OCI-LY7 (cell line): Measurements from ENCODE around the gene GOLGA8J. TPM values are rescaled to one million over a fixed set of nuclear protein-coding genes. Genes with fewer than 3 reads are reported as not detected.

Experiments used
- BruUV-seq: library from RNA; stranded (reverse); fragments of 400-500 nt; replicated peaks from 2 replicates; lab custom pipeline; 2021; lab: Mats Ljungman, UMichigan
- CTCF ChIA-PET: fragments of 300-600 bp; sonication (Branson Sonifier 250); formaldehyde crosslinking; loops from one replicate; lab custom pipeline; 2022; ENCODE audit warnings: antibody characterized with exemption; ENCODE audit not compliant: unreplicated experiment; lab: Charles Lee
- POLR2A ChIA-PET: fragments of 300-600 bp; sonication (Branson Sonifier 250); formaldehyde crosslinking; loops from one replicate; lab custom pipeline; 2022; ENCODE audit warnings: antibody characterized with exemption; lab: Charles Lee
- DNase-seq: peaks from one replicate; pipeline ENCODE4 v3.0.0-alpha.2; 2015; ENCODE audit warnings: low spot score
- H2AFZ ChIP-seq: fragments of 200-600 bp; sonication (generic), shearing (Covaris generic); 2 replicates; pipeline ENCODE4 v1.6.1; 2014; ENCODE audit warnings: mild to moderate bottlenecking, antibody characterized with exemption, low read length, moderate library complexity
- H3K27ac ChIP-seq: fragments of 200-600 bp; sonication (generic); 2 replicates; pipeline ENCODE4 v1.5.1; 2014; ENCODE audit warnings: mixed run types, low read depth, mild to moderate bottlenecking, moderate library complexity, low read length, inconsistent platforms; ENCODE audit not compliant: poor library complexity, severe bottlenecking
- H3K36me3 ChIP-seq: fragments of 200-600 bp; sonication (generic); 2 replicates; pipeline ENCODE4 v1.6.1; 2014; ENCODE audit warnings: mild to moderate bottlenecking, antibody characterized with exemption, low read length, moderate library complexity, mixed read lengths; ENCODE audit not compliant: insufficient read depth
- H3K4me1 ChIP-seq: fragments of 200-600 bp; sonication (generic); 2 replicates; pipeline ENCODE4 v1.5.1; 2014; ENCODE audit warnings: mild to moderate bottlenecking, low read length; ENCODE audit not compliant: insufficient read depth, poor library complexity, severe bottlenecking
- H3K4me2 ChIP-seq: fragments of 200-600 bp; sonication (generic); 2 replicates; pipeline ENCODE4 v1.6.1; 2014; ENCODE audit warnings: mild to moderate bottlenecking, low read length
- H3K4me3 ChIP-seq: fragments of 200-600 bp; sonication (generic); 2 replicates; pipeline ENCODE4 v1.5.1; 2014; ENCODE audit warnings: mild to moderate bottlenecking, low read depth, low read length; ENCODE audit not compliant: poor library complexity, severe bottlenecking
- H3K79me2 ChIP-seq: fragments of 200-600 bp; sonication (generic); 2 replicates; pipeline ENCODE4 v1.6.1; 2016; ENCODE audit warnings: low read depth, mild to moderate bottlenecking, low read length, moderate library complexity, mixed read lengths; ENCODE audit not compliant: insufficient read depth
- H3K9me2 ChIP-seq: fragments of 200-600 bp; sonication (generic); 2 replicates; pipeline ENCODE4 v1.6.1; 2016; ENCODE audit warnings: mild to moderate bottlenecking, low read length, mixed read lengths; ENCODE audit not compliant: insufficient read depth
- H3K9me3 ChIP-seq: fragments of 200-600 bp; sonication (generic); 2 replicates; pipeline ENCODE4 v1.6.1; 2014; ENCODE audit warnings: mild to moderate bottlenecking, mixed run types, low read length, mixed read lengths
- H4K20me1 ChIP-seq: fragments of 200-600 bp; sonication (generic); 2 replicates; pipeline ENCODE4 v1.6.1; 2014; ENCODE audit warnings: mild to moderate bottlenecking, antibody characterized with exemption, low read length, moderate library complexity, mixed read lengths; ENCODE audit not compliant: insufficient read depth
- EZH2phosphoT487 ChIP-seq: fragments of 200-600 bp; sonication (generic); IDR thresholded peaks from 2 replicates; pipeline ENCODE4 v1.6.1; 2018; ENCODE audit warnings: low read depth, borderline replicate concordance, mild to moderate bottlenecking, mixed run types, antibody characterized with exemption, low read length, moderate library complexity, mixed read lengths
- intact Hi-C: fragments of 100-400 bp; cut with micrococcal nuclease; formaldehyde crosslinking; loops from one replicate; pipeline ENCODE4 v1.10.0; 2022; ENCODE audit not compliant: unreplicated experiment
- total RNA-seq, 2 experiments: library from RNA; depleted of rRNA in 1 of 2; stranded (reverse); fragments of >200 nt in 1 of 2; shearing (Covaris generic) in 1 of 2; gene quantifications; 2 replicates each; pipeline ENCODE4 v1.2.3, GENCODE V29; 2014 to 2022
- TF ChIP-seq, protein P1 (sequence below): fragments of 200-600 bp; sonication (generic); conservative IDR thresholded peaks from 2 replicates; pipeline ENCODE4 v1.5.1; 2014; ENCODE audit warnings: mild to moderate bottlenecking, antibody characterized with exemption, low read length, moderate library complexity, mixed read lengths

The GOLGA8J gene
- total RNA-seq, 2 experiments from 2014 or later = not detected

DNA sequence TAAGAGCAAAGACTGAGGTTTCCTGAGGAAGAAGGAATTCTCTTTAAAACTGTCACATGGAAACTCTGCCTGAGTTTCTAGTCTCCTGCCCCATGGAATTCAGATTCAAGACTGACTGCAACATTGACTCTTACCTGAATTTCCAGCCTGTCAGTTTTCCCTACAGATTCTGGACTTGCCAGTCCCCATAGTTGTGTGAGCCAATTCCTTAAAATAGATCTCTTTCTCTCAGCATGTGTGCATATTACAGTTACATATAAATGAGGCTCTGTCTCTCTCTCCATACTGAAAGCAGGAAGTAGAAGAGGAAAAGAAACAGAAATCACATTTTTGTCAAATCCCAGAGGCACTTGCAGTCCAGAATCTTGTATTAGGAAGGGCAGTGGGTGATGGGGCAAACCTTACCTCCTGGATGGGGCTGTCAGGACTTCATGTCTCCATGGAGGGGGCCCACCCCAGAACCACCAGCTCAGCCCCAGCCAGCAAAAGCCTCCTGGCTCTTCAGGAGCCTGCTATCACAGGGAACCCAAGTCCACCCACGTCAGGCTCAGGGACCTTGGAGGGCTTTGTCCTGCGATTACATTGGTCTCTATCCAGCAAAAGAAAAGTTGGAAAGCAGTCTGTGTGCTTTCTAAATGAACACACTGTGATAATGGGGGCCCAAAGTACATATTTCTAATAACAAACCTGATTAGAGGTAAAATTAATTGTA is 18.8 kb upstream of the GOLGA8J start:
- intact Hi-C loops = no loop called here
- Histone ChIP-seq H2AFZ (no peak overlapping the region), H3K27ac (no peak overlapping the region), H3K4me2 (no peak overlapping the region), H3K9me2 (no peaks in the 10 kb centered on the region), H3K9me3 (no peaks in the 10 kb centered on the region), H3K36me3 (no peaks in the 10 kb centered on the region), H3K79me2 (no peaks in the 10 kb centered on the region), H3K4me1 (no peaks in the 10 kb centered on the region), H3K4me3 (no peak overlapping the region), H4K20me1 (no peaks in the 10 kb centered on the region)
- CTCF ChIA-PET = no interaction called here
- POLR2A ChIA-PET = no interaction called here
- DNase-seq = no peak
- TF ChIP-seq EZH2phosphoT487 = no peak
- TF ChIP-seq, protein P1, sequence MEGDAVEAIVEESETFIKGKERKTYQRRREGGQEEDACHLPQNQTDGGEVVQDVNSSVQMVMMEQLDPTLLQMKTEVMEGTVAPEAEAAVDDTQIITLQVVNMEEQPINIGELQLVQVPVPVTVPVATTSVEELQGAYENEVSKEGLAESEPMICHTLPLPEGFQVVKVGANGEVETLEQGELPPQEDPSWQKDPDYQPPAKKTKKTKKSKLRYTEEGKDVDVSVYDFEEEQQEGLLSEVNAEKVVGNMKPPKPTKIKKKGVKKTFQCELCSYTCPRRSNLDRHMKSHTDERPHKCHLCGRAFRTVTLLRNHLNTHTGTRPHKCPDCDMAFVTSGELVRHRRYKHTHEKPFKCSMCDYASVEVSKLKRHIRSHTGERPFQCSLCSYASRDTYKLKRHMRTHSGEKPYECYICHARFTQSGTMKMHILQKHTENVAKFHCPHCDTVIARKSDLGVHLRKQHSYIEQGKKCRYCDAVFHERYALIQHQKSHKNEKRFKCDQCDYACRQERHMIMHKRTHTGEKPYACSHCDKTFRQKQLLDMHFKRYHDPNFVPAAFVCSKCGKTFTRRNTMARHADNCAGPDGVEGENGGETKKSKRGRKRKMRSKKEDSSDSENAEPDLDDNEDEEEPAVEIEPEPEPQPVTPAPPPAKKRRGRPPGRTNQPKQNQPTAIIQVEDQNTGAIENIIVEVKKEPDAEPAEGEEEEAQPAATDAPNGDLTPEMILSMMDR = no peak
- no TSS peak for BruUV-seq

DNA sequence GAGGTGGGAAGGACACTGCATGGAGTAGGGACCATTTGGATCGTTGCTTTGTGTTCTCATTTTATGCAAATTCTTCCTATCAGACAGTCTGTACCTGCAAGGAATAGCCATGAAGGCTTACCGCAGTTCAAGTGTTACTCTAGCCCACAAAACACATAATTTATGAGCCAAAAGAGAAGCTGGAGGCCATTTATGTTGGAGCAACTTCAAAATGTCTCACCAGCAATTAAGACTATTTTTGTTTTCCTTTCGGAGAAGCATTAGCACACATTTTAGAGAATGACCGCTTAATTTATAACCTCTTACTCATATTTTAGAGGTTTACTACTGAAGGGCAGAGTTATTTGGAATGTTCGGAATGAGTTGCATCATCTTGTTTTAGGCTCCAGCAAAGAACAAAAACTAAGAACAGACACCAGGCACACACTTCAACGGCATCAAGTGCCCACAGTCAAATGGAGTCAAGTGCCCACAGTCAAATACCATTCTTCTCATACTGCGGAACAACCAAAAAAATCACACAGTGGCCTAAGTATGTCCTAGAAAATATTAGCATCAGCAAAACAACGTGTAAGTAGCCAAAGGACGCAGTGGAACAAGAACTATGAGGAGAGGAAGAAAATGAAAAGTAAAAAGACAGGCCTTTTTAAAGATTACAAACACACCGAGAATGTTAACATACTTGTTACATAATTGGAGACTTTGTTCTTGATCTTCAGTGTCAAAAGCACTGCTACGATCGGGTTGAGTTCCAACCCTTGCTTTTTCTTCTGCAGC is 17.5 kb upstream of the GOLGA8J start:
- no TSS peak for BruUV-seq
- Histone ChIP-seq H3K9me3 (no peaks in the 10 kb centered on the region), H2AFZ (no peak overlapping the region), H3K4me3 (no peak overlapping the region), H3K9me2 (no peaks in the 10 kb centered on the region), H3K36me3 (no peaks in the 10 kb centered on the region), H3K79me2 (no peaks in the 10 kb centered on the region), H3K4me2 (no peak overlapping the region), H4K20me1 (no peaks in the 10 kb centered on the region), H3K27ac (no peak overlapping the region), H3K4me1 (no peaks in the 10 kb centered on the region)
- ChIA-PET POLR2A (no interaction called here), CTCF (no interaction called here)
- TF ChIP-seq, protein P1 = no peak
- TF ChIP-seq EZH2phosphoT487 = no peak
- intact Hi-C loops = no loop called here
- DNase-seq = no peak

DNA sequence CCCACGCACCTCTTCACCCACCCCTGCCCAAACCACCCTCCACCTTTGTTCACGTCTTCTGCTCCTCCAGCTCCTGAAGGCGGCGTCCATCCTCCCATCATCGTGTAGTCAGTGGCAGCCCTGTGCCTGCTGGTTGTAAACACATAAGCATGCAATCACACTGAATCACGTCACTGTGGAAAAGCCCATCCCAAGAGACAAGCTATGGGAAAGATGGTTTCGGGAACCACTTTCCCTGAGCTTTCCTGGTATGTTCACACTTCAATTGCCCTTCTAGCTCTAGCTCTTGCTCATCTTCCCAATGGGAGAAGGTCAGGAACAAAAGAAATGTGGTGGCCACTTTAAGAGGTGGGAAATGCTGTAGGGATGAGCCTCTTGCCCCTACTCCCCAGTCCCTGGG is 14.4 kb upstream of the GOLGA8J start:
- Histone ChIP-seq H3K9me2 (no peaks in the 10 kb centered on the region), H3K27ac (no peak overlapping the region), H2AFZ (no peak overlapping the region), H3K4me3 (no peak overlapping the region), H3K79me2 (no peaks in the 10 kb centered on the region), H3K9me3 (no peaks in the 10 kb centered on the region), H3K4me1 (no peaks in the 10 kb centered on the region), H3K4me2 (no peak overlapping the region), H3K36me3 (no peaks in the 10 kb centered on the region), H4K20me1 (no peaks in the 10 kb centered on the region)
- intact Hi-C loops = no loop called here
- ChIA-PET POLR2A (no interaction called here), CTCF (no interaction called here)
- TF ChIP-seq, protein P1 = no peak
- no peak for TF ChIP-seq EZH2phosphoT487
- BruUV-seq = no TSS peak
- DNase-seq = no peak
